ENCODE data around the gene CIBAR2.

CIBAR2 gene

GRCh38 chr16:85107532-85107931 is 4.7 kb downstream of the CIBAR2 start:
- FAIRE-seq: no peak
- no peak for TF ChIP-seq CTCF (IDR thresholded peaks at IDR 0.05; ENCODE audit: insufficient read depth, missing control alignments)
- no peak for DNase-seq (ENCODE audit: insufficient read length, low spot score)

GRCh38 chr16:85107083-85107482 is 5.2 kb downstream of the CIBAR2 start:
- FAIRE-seq: no peak

DNA sequence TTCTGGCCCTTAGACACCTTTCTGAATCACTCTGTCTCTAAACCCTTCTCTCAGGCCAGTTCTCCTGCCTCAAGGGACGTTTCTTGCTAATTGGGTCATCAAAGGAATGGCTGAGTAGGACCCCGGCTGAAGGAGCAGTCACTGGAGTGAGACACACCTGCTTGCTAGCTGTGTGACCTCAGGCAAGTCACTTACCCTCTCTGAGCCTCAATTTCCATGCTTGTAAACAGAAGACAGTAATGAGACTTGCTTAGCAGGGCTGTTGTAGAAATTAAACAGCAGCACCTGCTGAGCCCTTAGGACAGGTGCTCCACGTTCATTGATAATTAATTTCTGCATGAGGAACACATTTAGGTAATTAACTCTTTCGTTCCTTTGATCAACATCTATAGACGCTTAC is 6.8 kb downstream of the CIBAR2 start:
- no peak for TF ChIP-seq CTCF (IDR thresholded peaks at IDR 0.05; ENCODE audit: insufficient read depth, missing control alignments)
- DNase-seq (ENCODE audit: insufficient read length, low spot score) (no peak), FAIRE-seq (no peak)

More at GRCh38 chr16:85107083-85107482, 5.2 kb downstream of the CIBAR2 start:
- no peak for TF ChIP-seq CTCF (IDR thresholded peaks at IDR 0.05; ENCODE audit: insufficient read depth, missing control alignments)
- DNase-seq (ENCODE audit: insufficient read length, low spot score): no peak

DNA sequence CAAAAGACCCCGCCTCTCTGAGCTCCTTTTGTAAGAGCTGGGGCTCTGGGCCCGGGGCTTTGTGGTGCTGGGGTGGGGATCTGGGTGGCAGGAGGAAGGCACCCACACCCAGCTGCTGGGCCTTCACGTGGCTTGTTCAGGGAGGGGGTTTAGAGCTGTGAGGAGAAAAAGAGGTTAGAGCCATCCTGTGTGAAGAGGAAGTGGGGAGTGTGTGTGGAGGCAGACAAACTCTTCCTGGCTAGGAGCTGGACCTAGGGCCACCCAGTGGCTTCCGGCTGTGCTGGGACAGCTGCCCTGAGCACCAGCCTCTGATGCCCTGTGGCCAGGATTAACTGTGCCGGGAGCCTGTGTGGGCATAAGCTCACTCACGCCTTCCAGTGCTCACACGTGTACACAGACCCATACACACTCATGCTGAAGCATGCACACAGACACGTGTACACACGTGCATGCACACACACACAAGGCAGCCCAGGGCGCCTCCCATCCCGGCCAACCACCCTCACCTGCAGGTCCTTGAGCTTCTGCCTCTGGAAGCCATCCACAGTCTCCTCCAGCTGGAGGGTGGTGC is 7.4 kb downstream of the CIBAR2 start:
- DNase-seq (ENCODE audit: insufficient read length, low spot score) (no peak), FAIRE-seq (no peak)
- TF ChIP-seq CTCF (IDR thresholded peaks at IDR 0.05; ENCODE audit: insufficient read depth, missing control alignments): no peak

- DNase-seq (ENCODE audit: insufficient read length, low spot score) (no peak), FAIRE-seq (no peak)
- peak; percentile 34 for TF ChIP-seq CTCF (IDR thresholded peaks at IDR 0.05; ENCODE audit: insufficient read depth, missing control alignments)
These were observed 8.1 kb downstream of the CIBAR2 start for GRCh38 chr16:85104147-85104546.

DNA sequence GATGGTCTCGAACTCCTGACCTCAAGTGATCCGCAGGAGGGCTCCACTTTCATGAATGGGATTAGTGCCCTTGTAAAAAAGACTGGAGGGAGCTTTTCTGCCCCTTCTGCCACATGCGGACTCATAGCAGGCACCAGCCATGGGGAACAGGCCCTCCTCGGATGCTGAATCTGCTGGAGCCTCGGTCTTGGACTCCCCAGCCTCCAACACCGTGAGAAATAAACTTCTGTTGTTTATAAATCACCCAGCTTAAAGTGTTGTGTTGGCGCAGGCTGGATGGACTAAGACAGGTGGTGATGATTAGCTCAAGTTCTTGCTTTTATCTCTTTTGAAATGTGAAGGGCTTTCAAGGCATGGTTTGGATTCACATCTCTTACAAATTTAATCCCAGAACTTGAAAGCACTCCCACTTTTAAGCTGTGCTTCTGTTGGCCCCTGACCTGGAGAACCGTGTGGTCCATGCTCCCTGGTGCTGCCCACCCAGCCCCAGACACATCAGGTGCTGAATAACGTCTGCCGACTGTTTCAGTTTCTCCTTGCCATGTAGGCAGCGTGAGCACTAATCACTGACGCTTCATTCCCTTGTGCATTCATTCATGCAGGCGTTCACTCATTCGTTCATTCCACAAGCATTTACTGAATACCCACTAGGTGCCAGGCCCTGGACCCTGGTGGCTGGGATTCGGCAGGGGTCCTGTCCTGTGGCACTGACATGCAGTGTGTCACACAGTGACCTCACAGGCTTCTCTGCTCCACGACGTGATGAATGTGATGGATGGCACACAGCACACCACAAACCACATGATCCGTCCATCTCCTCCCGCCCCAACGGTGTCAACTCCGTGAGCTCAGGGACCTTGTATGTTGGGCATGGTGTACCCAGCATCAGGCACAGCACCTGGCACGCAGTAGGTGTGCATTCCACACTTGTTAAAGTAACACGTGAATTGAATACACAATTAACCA is 8.9 kb downstream of the CIBAR2 start:
- no peak for TF ChIP-seq CTCF (IDR thresholded peaks at IDR 0.05; ENCODE audit: insufficient read depth, missing control alignments)
- DNase-seq (ENCODE audit: insufficient read length, low spot score): no peak
- FAIRE-seq: no peak

Measured in D721Med (cell line).